ENCODE data around the gene ZNRF1. TPM values are rescaled to one million over a fixed set of nuclear protein-coding genes. Genes with fewer than 3 reads are reported as not detected.

ZNRF1 gene
- polyA plus RNA-seq, 3 donors = 29.2 to 35.0 (median 33.4) TPM

- DNase-seq (ENCODE audit: extremely low read depth in 1 of 11, low read depth in 9 of 11, low spot score in 4 of 11) = no peak
Observed at GRCh38 chr16:75102595-75102994, 103.8 kb downstream of the ZNRF1 start.

DNA sequence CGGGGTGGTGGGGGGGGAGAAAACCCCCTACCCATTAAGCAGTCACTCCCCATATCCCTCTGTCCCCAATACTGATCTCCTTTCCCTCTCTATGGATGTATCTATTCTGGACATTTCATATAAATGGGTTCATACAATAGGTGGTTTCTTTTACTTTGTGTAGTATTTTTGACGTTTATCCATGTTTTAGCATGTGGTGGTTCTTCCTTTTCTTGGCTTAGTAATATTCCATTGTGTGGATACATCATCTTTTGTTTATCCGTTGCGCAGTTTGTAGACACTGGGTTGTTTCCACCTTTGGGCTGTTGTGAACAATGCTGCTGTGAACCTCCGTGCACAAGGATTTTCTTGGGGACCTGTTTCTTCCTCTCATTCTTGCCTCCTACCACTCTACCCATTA is 105.2 kb downstream of the ZNRF1 start:
- no peak for DNase-seq (ENCODE audit: extremely low read depth in 1 of 11, low read depth in 9 of 11, low spot score in 4 of 11)

GRCh38 chr16:75104836-75105235 is 106.0 kb downstream of the ZNRF1 start:
- no peak for DNase-seq (ENCODE audit: extremely low read depth in 1 of 11, low read depth in 9 of 11, low spot score in 4 of 11)

DNA sequence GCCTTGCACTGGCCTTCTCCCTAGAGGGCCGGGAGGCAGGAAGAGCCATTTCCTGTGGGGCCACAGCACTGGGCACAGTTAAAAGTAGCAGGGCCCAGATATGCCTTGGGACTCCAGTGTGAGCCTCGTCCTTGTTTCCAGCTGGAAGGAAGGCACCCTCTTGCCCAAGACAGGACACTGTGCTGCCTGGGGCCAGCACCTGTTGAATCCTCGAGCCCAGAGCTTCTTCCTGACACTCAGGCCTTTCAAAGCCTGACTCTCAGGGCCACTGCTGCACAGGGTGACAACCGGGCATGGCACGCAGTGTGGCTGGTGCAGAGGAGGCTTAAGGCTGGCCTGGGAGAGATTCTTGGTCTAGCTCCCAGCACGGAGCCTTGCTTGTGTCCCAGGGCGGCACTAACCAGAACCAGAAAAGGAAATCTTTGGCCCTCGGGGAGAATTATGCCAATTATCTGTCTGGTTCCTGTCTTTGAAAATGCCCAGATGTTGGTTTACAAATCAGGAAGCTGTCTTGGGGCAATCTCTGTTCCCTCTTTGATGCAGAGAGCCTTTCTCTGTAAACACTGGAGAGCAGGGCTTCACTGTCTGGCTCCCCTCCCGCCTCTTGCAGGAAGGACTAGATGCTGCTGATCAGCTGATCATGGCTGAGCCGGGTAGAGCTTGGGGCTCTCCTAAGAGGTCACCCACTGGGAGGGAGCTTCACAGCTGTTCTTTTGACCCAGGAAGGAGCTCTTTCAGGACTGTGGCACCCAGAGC is 106.7 kb downstream of the ZNRF1 start:
- DNase-seq (ENCODE audit: extremely low read depth in 1 of 11, low read depth in 9 of 11, low spot score in 4 of 11) = no peak

DNA sequence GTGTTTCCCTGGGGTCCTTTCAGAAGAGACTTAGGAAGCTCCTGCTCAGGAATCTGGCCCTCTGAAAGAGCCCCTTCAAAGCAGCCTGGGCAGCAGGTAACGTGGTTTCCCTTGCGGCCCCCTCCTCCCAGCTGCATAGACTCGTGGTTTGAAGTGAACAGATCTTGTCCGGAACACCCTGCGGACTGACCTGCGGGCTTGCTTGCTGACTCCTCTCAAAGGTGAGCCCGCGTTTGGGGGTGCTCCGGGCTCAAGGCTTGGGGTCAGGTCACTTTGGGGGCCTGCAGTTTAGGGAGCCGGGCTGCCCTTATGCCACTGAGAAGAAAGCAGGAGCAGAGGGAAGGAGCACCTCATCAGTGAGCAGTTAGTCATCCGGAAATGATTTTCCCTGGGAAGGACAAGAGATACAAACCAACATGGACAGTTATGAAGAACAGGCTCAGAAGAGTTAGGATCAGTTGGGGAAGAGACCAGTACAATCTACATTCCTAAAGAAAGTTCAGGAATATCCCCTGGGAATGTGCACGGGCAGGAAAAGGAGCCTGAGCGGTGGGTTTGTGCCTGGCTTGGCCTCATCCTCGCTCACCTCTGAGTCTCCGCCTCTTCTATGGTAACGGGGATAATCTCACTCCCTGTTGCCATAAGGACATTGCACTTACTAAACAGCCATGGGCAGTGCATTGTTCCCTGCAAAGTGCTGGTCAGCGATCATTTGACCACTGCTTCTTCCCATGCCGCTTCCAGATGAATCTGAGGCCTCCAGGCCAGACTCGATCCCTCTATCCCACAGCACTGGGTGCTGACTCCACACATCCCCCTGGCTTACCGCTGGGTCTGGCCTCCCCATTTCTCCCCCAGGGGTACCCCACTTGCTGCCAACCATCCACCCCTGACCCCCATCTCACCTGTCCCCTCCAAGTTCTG is 107.8 kb downstream of the ZNRF1 start:
- no peak for DNase-seq (ENCODE audit: extremely low read depth in 1 of 11, low read depth in 9 of 11, low spot score in 4 of 11)

DNA sequence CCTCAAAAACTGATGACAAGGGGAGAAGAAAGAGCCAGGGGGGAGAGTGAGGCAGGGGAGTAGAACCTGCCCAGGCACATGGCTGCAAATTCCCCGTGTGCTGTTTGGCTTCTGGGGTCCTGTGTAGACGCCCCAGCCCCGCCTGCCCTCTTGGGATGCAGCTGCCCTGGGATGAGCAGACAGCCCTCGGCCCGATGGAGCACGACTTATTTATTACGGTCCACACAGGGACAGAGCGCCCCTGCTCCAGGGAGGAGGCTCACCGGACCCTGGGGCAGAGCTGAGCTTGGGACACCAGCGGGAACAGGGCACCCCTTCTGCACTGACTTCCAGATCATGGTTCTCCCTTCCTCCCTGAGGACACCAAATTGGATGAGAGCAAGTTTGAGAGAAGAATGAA is 108.7 kb downstream of the ZNRF1 start:
- DNase-seq (ENCODE audit: extremely low read depth in 1 of 11, low read depth in 9 of 11, low spot score in 4 of 11) = no peak

GRCh38 chr16:75108792-75109731 is 110.2 kb downstream of the ZNRF1 start:
- DNase-seq (ENCODE audit: extremely low read depth in 1 of 11, low read depth in 9 of 11, low spot score in 4 of 11) = peak in 6 of 11 donors; percentile 58 to 78 (median 71)

- DNase-seq (ENCODE audit: extremely low read depth in 1 of 11, low read depth in 9 of 11, low spot score in 4 of 11) = no peak
Observed at GRCh38 chr16:75109732-75110243, 111.0 kb downstream of the ZNRF1 start.

DNA sequence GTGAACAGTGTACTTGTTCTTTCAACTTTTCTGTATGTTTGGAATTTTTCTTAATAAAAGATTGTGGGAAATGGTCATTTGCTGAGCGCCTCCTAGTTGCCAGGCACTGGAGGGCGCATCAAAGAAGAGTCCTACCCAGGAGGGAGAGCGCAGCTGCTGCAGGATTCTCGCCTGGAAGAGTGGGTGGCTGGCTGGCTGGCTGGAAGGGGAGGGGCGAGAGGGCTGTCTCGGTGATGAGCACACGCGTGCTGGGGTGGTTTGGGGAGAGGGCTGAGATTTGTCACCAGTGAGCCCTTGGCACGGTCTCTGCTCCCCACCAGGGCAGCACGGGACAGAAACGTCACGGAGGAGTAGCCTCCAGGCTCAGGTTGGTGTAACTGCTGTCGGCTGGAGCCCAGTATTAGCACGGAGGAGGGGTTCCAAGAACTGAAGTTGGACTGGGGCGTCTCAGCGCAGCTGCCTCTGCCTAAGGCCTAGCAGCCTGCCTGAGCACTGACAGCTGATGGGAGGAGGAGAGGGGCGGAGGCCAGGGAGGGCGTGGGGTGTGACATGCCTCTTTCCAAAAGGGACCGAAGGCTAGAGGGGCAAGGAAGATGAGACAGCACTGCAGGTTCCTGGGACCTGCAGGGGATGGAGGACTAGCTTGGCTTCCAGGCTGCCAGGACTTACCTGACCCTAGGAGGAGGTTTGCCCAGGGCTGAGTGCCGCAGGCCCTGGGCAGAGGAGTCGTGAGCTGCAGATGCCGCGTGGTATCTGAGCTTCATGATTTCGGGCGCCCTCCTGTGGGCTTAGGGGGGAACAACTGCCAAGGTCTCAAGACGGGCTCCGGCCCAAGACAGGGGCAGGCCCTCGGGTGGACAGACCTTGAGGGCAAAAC is 112.1 kb downstream of the ZNRF1 start:
- peak in 10 of 11 donors; percentile 71 to 88 (median 80) for DNase-seq (ENCODE audit: extremely low read depth in 1 of 11, low read depth in 9 of 11, low spot score in 4 of 11)

DNA sequence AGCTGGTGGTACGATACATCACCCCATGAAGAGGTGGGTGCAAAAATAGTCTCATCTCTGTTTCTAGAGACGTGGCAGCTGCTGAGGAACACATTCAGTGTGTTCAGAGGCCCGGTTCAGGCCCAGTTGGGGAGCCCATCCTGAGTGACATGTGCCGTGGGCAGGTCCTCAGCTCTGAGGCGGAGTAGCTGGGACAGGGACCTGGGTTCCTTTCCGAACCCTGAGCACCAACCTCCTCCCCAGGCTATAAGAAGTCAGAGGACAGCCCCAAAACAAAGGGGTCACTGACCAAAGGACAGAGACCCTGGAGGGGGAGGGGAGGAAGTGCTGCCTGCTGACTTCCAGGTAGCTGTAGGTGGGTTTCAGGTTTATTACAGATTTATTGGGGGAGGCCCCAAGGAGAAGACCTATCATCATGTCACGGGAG is 112.7 kb downstream of the ZNRF1 start:
- no peak for DNase-seq (ENCODE audit: extremely low read depth in 1 of 11, low read depth in 9 of 11, low spot score in 4 of 11)

DNA sequence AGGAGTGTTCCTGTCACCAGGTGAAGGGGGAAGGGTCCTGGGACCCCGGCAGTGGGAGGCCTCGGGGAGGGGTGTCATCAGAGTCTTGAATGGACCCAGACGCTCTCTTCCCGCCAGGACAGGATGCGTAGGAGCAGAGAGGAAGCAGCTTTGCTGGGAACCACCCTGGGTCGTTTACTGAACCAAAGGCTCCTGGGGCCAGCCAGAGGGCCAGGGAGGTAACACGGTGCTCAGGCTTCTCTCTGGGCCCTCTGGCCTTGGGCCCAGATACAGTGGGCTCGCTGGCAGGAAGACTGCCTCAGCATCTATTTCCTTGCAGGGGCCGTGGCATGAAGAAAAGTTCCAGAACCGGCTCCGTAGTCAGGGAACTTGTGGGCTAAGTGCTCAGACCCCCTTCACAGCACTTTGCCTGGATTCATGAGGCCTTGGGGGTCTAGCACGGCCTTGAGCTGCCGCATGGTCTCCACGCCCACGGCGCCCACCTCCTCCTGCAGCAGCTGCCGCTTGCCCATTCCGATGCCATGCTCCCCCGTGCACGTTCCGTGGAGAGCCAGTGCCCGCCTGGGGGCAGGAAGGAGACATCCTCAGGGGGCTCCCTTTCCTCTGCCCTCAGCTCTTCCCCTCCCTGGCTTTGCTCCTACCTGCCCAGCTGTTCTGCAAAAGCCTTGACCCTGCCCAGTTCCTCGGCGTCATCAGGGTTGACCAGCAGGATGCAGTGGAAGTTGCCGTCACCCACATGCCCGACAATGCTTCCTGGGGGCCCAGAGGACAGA is 113.3 kb downstream of the ZNRF1 start:
- DNase-seq (ENCODE audit: extremely low read depth in 1 of 11, low read depth in 9 of 11, low spot score in 4 of 11) = no peak

DNA sequence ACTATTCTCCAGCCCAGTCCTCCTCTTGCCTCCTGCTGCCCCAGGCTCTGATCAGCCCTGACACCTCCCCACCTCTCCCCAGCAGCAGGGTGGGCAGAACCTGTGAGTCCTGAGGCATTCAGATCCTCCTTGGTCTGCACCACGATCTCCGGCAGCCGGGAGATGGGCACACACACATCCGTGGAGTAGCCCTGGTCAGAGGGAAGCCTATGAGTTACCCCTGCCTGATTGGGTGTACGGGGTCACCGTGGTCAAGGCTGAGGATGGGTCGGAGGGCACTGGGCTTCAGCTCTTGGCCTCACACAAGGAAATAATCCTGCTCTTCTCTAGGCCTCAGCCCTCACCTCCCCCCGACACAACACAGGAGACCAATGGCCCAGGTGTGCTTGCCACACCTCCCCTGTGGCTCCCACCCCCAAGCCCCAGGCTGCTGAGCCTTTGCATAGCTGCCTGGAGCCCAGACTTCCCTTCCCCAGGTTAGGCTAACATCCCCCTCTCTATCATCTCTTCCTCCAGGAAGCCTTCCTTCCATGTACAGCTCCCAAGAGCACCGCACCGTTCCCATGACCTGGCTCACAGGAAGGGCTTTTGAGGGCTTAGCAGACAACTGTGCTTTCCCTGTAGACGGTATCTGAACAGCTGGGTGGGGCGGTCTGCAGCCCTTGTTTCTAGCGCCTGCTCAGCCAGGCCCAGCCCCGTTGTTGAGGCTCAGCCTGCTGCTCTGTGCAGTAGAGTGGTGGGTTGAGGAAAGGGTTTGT is 114.1 kb downstream of the ZNRF1 start:
- DNase-seq (ENCODE audit: extremely low read depth in 1 of 11, low read depth in 9 of 11, low spot score in 4 of 11) = no peak

GRCh38 chr16:75113541-75114121 is 114.8 kb downstream of the ZNRF1 start:
- no peak for DNase-seq (ENCODE audit: extremely low read depth in 1 of 11, low read depth in 9 of 11, low spot score in 4 of 11)

DNA sequence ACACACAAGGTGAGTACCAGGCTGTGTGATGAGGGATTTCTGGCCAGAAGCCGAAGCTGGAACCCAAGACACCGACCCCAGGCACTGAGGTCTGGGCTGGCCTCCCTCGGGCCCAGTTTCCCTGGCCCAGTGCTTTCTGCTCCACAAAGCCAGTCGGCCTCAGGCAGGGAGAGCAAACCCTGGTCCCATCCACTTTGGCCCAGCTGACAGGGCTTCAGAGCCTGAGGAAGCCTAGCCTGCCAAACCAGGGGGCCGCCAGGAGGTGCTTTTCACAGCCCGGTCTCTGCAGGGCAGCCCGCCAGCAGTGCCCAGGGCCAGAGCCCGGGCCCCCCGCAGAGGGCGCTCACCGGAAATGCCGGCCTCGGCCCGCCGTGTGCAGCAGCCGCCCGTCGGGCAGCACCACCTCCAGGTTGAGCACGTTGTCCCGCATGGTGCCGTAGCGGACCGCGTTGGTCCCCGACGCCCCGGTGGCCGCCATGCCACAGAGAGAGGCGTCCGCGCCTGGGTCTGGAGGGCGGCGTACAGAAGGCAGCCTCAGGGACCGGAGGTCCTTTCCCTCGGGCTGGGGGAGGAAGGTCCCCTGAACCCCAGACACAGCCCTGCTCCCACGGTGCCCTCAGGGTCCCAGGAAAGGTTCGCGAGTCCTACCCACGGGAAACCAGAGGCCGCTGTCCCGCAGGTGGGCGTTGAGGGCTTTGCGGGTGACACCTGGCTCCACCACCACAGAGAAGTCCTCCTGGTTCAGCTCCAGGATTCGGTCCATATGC is 115.5 kb downstream of the ZNRF1 start:
- no peak for DNase-seq (ENCODE audit: extremely low read depth in 1 of 11, low read depth in 9 of 11, low spot score in 4 of 11)

Measured in renal cortex interstitium (tissue), 11 donors.